K562 (cell line): ENCODE data around the gene TAS2R31. TPM values are rescaled to one million over a fixed set of nuclear protein-coding genes. Genes with fewer than 3 reads are reported as not detected.

Source experiments
- ATAC-seq: fragments of 200-7000 bp; cut with Tn5 transposase; 3 replicates; pipeline ENCODE4 v1.9.1; 2020; ENCODE audit warnings: moderate library complexity
- BruUV-seq: library from RNA; stranded (reverse); fragments of 400-500 nt; replicated peaks from 2 replicates; lab custom pipeline; 2021; lab: Mats Ljungman, UMichigan
- CTCF ChIA-PET: fragments of 300-600 bp; formaldehyde crosslinking; extraction: SDS; loops from one replicate; lab custom pipeline; 2021; ENCODE audit warnings: low intra/inter-chr PET ratio; lab: Yijun Ruan, JAX
- POLR2A ChIA-PET: fragments of 300-600, 350-650 bp; sonication (Branson Sonifier 250); formaldehyde crosslinking; extraction: SDS; loops from one replicate; lab custom pipeline; 2021; ENCODE audit warnings: antibody characterized with exemption, inconsistent platforms; lab: Yijun Ruan, JAX
- DNase-seq, 4 experiments: peaks; one replicate each; pipeline versions ENCODE4 v3.0.0 to v3.0.0-alpha.2; 2011 to 2018; ENCODE audit warnings: low spot score in 3 of 4, mixed read lengths in 3 of 4; ENCODE audit errors: extremely low read depth in 1 of 4
- FAIRE-seq: peaks from 2 replicates; lab custom pipeline; 2011; peaks lifted over from hg19 to GRCh38; lab: Jason Lieb, UNC
- H2AFZ ChIP-seq: 2 replicates; pipeline ENCODE4 v1.6.0; 2011; ENCODE audit warnings: low read depth, low read length, control low read depth, inconsistent platforms
- H3K27ac ChIP-seq: fragments of 200-600 bp; 3 replicates; pipeline ENCODE4 v1.8.0; 2011; ENCODE audit warnings: low read depth, mild to moderate bottlenecking, control low read depth, inconsistent platforms, low read length, moderate library complexity, mixed read lengths; ENCODE audit errors: extremely low read depth
- H3K27me3 ChIP-seq, 2 experiments: fragments of 300-600 bp in 1 of 2; 2 replicates in 1 of 2; 3 replicates in 1 of 2; pipeline versions ENCODE4 v1.6.0 to v1.8.0; 2011; ENCODE audit warnings: inconsistent platforms in 2 of 2, low read length in 2 of 2, mild to moderate bottlenecking in 1 of 2, mixed read lengths in 1 of 2, moderate library complexity in 1 of 2; ENCODE audit not compliant: control insufficient read depth in 2 of 2, insufficient read depth in 2 of 2
- H3K36me3 ChIP-seq: fragments of 300-600 bp; 3 replicates; pipeline ENCODE4 v1.8.0; 2011; ENCODE audit warnings: mild to moderate bottlenecking, low read length, inconsistent platforms; ENCODE audit not compliant: control insufficient read depth, insufficient read depth
- H3K4me1 ChIP-seq, 2 experiments: fragments of 200-600 bp in 1 of 2; replicated peaks in 1 of 2; 2 replicates in 1 of 2; 3 replicates in 1 of 2; pipeline versions ENCODE4 v1.5.1 to v1.8.0; 2011; ENCODE audit warnings: inconsistent platforms in 2 of 2, low read length in 2 of 2, mild to moderate bottlenecking in 1 of 2, mixed read lengths in 1 of 2, moderate library complexity in 1 of 2; ENCODE audit not compliant: control insufficient read depth in 2 of 2, insufficient read depth in 2 of 2
- H3K4me2 ChIP-seq: 2 replicates; pipeline ENCODE4 v1.6.1; 2011; ENCODE audit warnings: low read length, control low read depth, inconsistent platforms, mixed read lengths; ENCODE audit not compliant: insufficient read depth
- H3K4me3 ChIP-seq: fragments of 200-600 bp; sonication (generic), shearing (Covaris generic); 2 replicates; pipeline ENCODE4 v1.5.1; 2016; ENCODE audit warnings: control low read depth, inconsistent platforms
- H3K79me2 ChIP-seq: fragments of 200-600 bp; 3 replicates; pipeline ENCODE4 v1.8.0; 2011; ENCODE audit warnings: low read length, inconsistent platforms; ENCODE audit not compliant: control insufficient read depth, insufficient read depth
- H3K9ac ChIP-seq, 2 experiments: 2 replicates each; pipeline versions ENCODE4 v1.6.0 to v1.6.1; 2011; ENCODE audit warnings: low read depth in 2 of 2, low read length in 2 of 2, control low read depth in 1 of 2, inconsistent platforms in 1 of 2, mild to moderate bottlenecking in 1 of 2, mixed read lengths in 1 of 2; ENCODE audit not compliant: insufficient read depth in 1 of 2
- H3K9me1 ChIP-seq: one replicate; pipeline ENCODE4 v1.6.0; 2011; ENCODE audit warnings: inconsistent platforms, mild to moderate bottlenecking, low read length, moderate library complexity; ENCODE audit not compliant: control insufficient read depth, insufficient read depth
- H3K9me3 ChIP-seq: replicated peaks from 2 replicates; pipeline ENCODE4 v1.5.1; 2011; ENCODE audit warnings: low read depth, low read length, inconsistent platforms; ENCODE audit not compliant: control insufficient read depth, insufficient read depth
- H4K20me1 ChIP-seq: replicated peaks from 2 replicates; pipeline ENCODE4 v1.6.1; 2011; ENCODE audit warnings: low read length, inconsistent platforms, mixed read lengths; ENCODE audit not compliant: control insufficient read depth, insufficient read depth
- CBX1 ChIP-seq: sonication (generic); IDR thresholded peaks from 2 replicates; pipeline ENCODE4 v1.6.1; 2016; ENCODE audit warnings: antibody characterized with exemption, low read depth, mild to moderate bottlenecking
- CTBP1 ChIP-seq: fragments of 450-650 bp; IDR thresholded peaks from 2 replicates; pipeline ENCODE4 v1.6.1; 2016; ENCODE audit warnings: borderline replicate concordance
- POLR2H ChIP-seq: IDR thresholded peaks from 2 replicates; pipeline ENCODE4 v1.6.1; 2016; ENCODE audit warnings: missing genetic modification characterization, low read depth, mild to moderate bottlenecking, control low read depth, missing compliant biosample characterization, moderate library complexity
- TEAD1 ChIP-seq, 2 experiments: fragments of 450-650 bp in 1 of 2; sonication (generic) in 1 of 2; formaldehyde crosslinking; IDR thresholded peaks; 2 replicates each; pipeline versions ENCODE4 v1.4.0 to v1.8.0; 2020 to 2022; ENCODE audit warnings: mild to moderate bottlenecking in 2 of 2, missing genetic modification reagents in 1 of 2
- WGBS: fragments of 100-300 bp; shearing (Covaris generic); methylation state at CpG from one replicate; pipeline ENCODE4 v1.1.6; 2016; ENCODE audit warnings: low coverage, mixed read lengths; ENCODE audit not compliant: insufficient coverage; ENCODE audit errors: missing lambda C conversion rate; 5-methylcytosine and 5-hydroxymethylcytosine counted together
- in situ Hi-C: fragments of 300-500 bp; cut with MboI; formaldehyde crosslinking; loops from 4 replicates; pipeline ENCODE4 v1.15.0; 2018; ENCODE audit warnings: inconsistent platforms, mixed read lengths
- intact Hi-C: fragments of 100-400 bp; cut with micrococcal nuclease; formaldehyde crosslinking; loops from 2 replicates; pipeline ENCODE4 v1.14.2; 2022
- polyA plus RNA-seq, 8 experiments: library from polyadenylated mRNA; depleted of rRNA in 4 of 8; stranded (reverse) in 5 of 8; unstranded in 3 of 8; fragments of >200 nt; fragmentation: Nextera tagmentation in 2 of 8; fragmentation: Illumina TruSeq in 1 of 8; extraction: Ambion mirVana in 2 of 8; extraction: Trizol in 1 of 8; gene quantifications; 2 replicates each; pipeline versions ENCODE4 v1.2.1 to v1.2.3, GENCODE V29; 2011 to 2014; ENCODE audit warnings: inconsistent platforms in 1 of 8, missing spikeins in 1 of 8
- total RNA-seq, 7 experiments: library from RNA; depleted of rRNA in 6 of 7; stranded (reverse); fragments of >200 nt in 6 of 7; fragmentation: Illumina TruSeq in 2 of 7; extraction: Trizol in 2 of 7; gene quantifications; 2 replicates each; pipeline versions ENCODE4 v1.2.1 to v1.2.3, GENCODE V29; 2011 to 2021; ENCODE audit warnings: low replicate concordance in 1 of 7
- TF ChIP-seq, protein P1 (sequence below), 3 experiments: IDR thresholded peaks in 2 of 3; conservative IDR thresholded peaks in 1 of 3; 2 replicates each; pipeline ENCODE4 v1.5.1; 2011 to 2012; ENCODE audit warnings: low read length in 3 of 3, mild to moderate bottlenecking in 3 of 3, control low read depth in 2 of 3, improper control_type of control experiment in 1 of 3, inconsistent platforms in 1 of 3, low read depth in 1 of 3, mixed read lengths in 1 of 3, moderate library complexity in 1 of 3; ENCODE audit not compliant: insufficient read depth in 2 of 3
- TF ChIP-seq, protein P2 (sequence below): fragments of 200-800 bp; sonication (Bioruptor generic); IDR thresholded peaks from 2 replicates; pipeline ENCODE4 v1.6.1; 2017; ENCODE audit warnings: missing genetic modification characterization, missing compliant biosample characterization

TAS2R31 gene
- total and polyA plus RNA-seq, 9 of the 15 experiments (the other 6 are each of a cell fraction or from before 2014, with no cell fraction given): 0.59 to 3.6 (median 1.4) TPM; not detected in 4

DNA sequence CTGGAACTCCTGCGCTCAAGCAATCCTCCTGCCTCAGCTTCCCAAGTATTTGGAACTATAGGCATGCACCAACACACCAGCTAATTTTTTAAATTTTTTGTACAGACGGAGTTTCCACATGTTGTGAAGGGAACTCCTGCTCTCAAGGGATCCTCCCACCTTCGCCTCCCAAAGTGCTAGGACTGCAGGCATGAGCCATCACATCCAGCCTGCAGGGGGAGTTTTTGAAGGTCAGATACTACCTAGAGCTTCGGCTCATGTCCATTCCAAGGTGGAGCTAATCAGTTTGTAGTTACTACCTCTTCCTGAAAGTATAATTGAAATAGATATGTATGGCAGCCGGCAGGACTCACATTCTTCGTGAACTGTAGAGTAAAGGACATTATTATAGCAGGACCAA lies 5.1 kb downstream of the TAS2R31 start:
- Histone ChIP-seq H3K27me3 (no peaks in the 10 kb centered on the region), H3K79me2 (no peaks in the 10 kb centered on the region), H4K20me1 (no peaks in the 10 kb centered on the region), H3K9ac (no peak overlapping the region), H3K9me3 (no peaks in the 10 kb centered on the region), H3K9me1 (no peaks in the 10 kb centered on the region), H2AFZ (no peak overlapping the region), H3K4me2 (no peak overlapping the region), H3K36me3 (no peaks in the 10 kb centered on the region), H3K4me3 (no peak overlapping the region), H3K4me1 (no peaks in the 10 kb centered on the region), H3K27ac (no peak overlapping the region)
- DNase-seq (peak in 1 of 4 experiments; percentile 8), FAIRE-seq (no peak), ATAC-seq (peak; percentile 49; the same call in 1 of the 3 replicates)
- ChIA-PET POLR2A (no interaction called here), CTCF (no interaction called here)
- TF ChIP-seq, protein P1, sequence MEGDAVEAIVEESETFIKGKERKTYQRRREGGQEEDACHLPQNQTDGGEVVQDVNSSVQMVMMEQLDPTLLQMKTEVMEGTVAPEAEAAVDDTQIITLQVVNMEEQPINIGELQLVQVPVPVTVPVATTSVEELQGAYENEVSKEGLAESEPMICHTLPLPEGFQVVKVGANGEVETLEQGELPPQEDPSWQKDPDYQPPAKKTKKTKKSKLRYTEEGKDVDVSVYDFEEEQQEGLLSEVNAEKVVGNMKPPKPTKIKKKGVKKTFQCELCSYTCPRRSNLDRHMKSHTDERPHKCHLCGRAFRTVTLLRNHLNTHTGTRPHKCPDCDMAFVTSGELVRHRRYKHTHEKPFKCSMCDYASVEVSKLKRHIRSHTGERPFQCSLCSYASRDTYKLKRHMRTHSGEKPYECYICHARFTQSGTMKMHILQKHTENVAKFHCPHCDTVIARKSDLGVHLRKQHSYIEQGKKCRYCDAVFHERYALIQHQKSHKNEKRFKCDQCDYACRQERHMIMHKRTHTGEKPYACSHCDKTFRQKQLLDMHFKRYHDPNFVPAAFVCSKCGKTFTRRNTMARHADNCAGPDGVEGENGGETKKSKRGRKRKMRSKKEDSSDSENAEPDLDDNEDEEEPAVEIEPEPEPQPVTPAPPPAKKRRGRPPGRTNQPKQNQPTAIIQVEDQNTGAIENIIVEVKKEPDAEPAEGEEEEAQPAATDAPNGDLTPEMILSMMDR (IDR thresholded peaks at IDR 0.05 in 2 of 3, conservative IDR thresholded peaks at IDR 0.05 in 1 of 3; ENCODE audit: insufficient read depth in 2 of 3, low read depth in 1 of 3, low read length in 3 of 3): 0 out of 6 replicates have a peak, but pooled peaks of 1 of the 3 experiments have one; percentile 6
- no peak for TF ChIP-seq CTBP1
- BruUV-seq: no TSS peak
- 83% methylated on average over 6 of the region's 6 CpGs for WGBS
- intact Hi-C loops: no loop called here
- in situ Hi-C loops: no loop called here

DNA sequence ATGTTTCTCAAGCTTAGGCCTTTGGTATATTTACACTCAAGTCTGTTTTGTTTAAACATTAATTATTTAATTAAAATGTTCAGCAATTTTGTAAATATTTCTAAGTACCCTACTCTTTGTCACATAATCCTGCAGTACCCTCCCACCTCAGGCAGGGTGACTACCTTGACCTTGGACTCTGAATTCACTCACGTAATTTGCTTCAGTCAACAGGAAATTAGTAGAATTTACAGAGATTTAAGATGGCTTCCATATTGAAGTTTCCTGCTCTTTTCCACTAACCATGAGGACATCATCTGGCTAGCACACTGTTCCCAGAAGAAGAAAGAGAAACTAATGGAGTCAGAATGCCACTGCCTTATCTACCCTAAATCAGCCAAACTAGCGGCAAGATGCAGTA lies 7.8 kb downstream of the TAS2R31 start:
- no peak overlapping the region for H2AFZ ChIP-seq
- ATAC-seq: no peak
- TF ChIP-seq CBX1: no peak
- TF ChIP-seq, protein P2, sequence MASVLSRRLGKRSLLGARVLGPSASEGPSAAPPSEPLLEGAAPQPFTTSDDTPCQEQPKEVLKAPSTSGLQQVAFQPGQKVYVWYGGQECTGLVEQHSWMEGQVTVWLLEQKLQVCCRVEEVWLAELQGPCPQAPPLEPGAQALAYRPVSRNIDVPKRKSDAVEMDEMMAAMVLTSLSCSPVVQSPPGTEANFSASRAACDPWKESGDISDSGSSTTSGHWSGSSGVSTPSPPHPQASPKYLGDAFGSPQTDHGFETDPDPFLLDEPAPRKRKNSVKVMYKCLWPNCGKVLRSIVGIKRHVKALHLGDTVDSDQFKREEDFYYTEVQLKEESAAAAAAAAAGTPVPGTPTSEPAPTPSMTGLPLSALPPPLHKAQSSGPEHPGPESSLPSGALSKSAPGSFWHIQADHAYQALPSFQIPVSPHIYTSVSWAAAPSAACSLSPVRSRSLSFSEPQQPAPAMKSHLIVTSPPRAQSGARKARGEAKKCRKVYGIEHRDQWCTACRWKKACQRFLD (CRISPR knock-in tag): no peak
- no peak for TF ChIP-seq TEAD1 (CRISPR knock-in tag; IDR thresholded peaks at IDR 0.05)
- TF ChIP-seq POLR2H (tag): no peak
- DNase-seq: no peak
- no peak overlapping the region for H3K27ac ChIP-seq
- WGBS: 58% methylated on average over 2 of the region's 2 CpGs
- ChIA-PET POLR2A (no interaction called here), CTCF (no interaction called here)
- no peak overlapping the region for H3K9ac ChIP-seq
- H3K4me1 ChIP-seq: no peaks in the 10 kb centered on the region
- no peaks in the 10 kb centered on the region for H3K79me2 ChIP-seq
- intact Hi-C loops (no loop called here), in situ Hi-C loops (no loop called here)
- FAIRE-seq: no peak
- H3K9me3 ChIP-seq: no peaks in the 10 kb centered on the region
- H4K20me1 ChIP-seq: no peaks in the 10 kb centered on the region
- no peak overlapping the region for H3K4me2 ChIP-seq
- no TSS peak for BruUV-seq
- H3K9me1 ChIP-seq: no peaks in the 10 kb centered on the region
- no peaks in the 10 kb centered on the region for H3K27me3 ChIP-seq
- H3K36me3 ChIP-seq: no peaks in the 10 kb centered on the region
- H3K4me3 ChIP-seq: no peak overlapping the region
